Measurements from ENCODE around the gene SCAMP4. TPM values are rescaled to one million over a fixed set of nuclear protein-coding genes. Genes with fewer than 3 reads are reported as not detected.
A peak's percentile ranks its signal among the peaks of the same experiment; 100 is the strongest.

SCAMP4 gene
- 40.6 and 49.2 TPM in 2 replicates for total RNA-seq

GRCh38 chr19:1905110-1905862 lies at the start of gene SCAMP4, which contains the start of gene ADAT3:
Gene SCAMP4 (plus strand): TSS chr19:1905399. CDS start chr19:1915020, 9,621 bp downstream.
Gene ADAT3 (plus strand): TSS chr19:1905399. CDS start chr19:1912048, 6,649 bp downstream.
- peak; percentile 99 for DNase-seq (ENCODE audit: low read depth)
- no peak for TF ChIP-seq CTCF (IDR thresholded peaks at IDR 0.05; ENCODE audit: insufficient read depth, low read depth, low read length)

GRCh38 chr19:1855828-1856255 lies 49.4 kb upstream of the SCAMP4 start:
- H3K4me3 ChIP-seq (ENCODE audit: low read depth, low read length): peak overlapping the region; percentile 46
- DNase-seq (ENCODE audit: low read depth): no peak
- TF ChIP-seq CTCF (IDR thresholded peaks at IDR 0.05; ENCODE audit: insufficient read depth, low read depth, low read length): no peak

More at GRCh38 chr19:1905110-1905862, at the start of gene SCAMP4, which contains the start of gene ADAT3:
- peak within 1 kb of the TSS; percentile 78 for H3K4me3 ChIP-seq (ENCODE audit: low read depth, low read length)

- DNase-seq (ENCODE audit: low read depth): no peak
- TF ChIP-seq CTCF (IDR thresholded peaks at IDR 0.05; ENCODE audit: insufficient read depth, low read depth, low read length): no peak
- H3K4me3 ChIP-seq (ENCODE audit: low read depth, low read length): peak overlapping the region; percentile 46
These were observed 48.9 kb upstream of the SCAMP4 start for GRCh38 chr19:1856345-1856697.

GRCh38 chr19:1856698-1857603 lies 48.2 kb upstream of the SCAMP4 start:
- no peak for TF ChIP-seq CTCF (IDR thresholded peaks at IDR 0.05; ENCODE audit: insufficient read depth, low read depth, low read length)
- peak; percentile 80 for DNase-seq (ENCODE audit: low read depth)
- peak overlapping the region; percentile 46 for H3K4me3 ChIP-seq (ENCODE audit: low read depth, low read length)

GRCh38 chr19:1857648-1858326 lies 47.4 kb upstream of the SCAMP4 start:
- H3K4me3 ChIP-seq (ENCODE audit: low read depth, low read length): peak overlapping the region; percentile 46
- no peak for TF ChIP-seq CTCF (IDR thresholded peaks at IDR 0.05; ENCODE audit: insufficient read depth, low read depth, low read length)
- no peak for DNase-seq (ENCODE audit: low read depth)

GRCh38 chr19:1858412-1859081 lies 46.7 kb upstream of the SCAMP4 start:
- no peak for TF ChIP-seq CTCF (IDR thresholded peaks at IDR 0.05; ENCODE audit: insufficient read depth, low read depth, low read length)
- no peak for DNase-seq (ENCODE audit: low read depth)
- H3K4me3 ChIP-seq (ENCODE audit: low read depth, low read length): no peak overlapping the region

Measured in fibroblast of villous mesenchyme (primary cell).